T-cell (primary cell): ENCODE data around the gene PBX1. TPM values are rescaled to one million over a fixed set of nuclear protein-coding genes. Genes with fewer than 3 reads are reported as not detected.

ENCODE experiments used
- ATAC-seq, 4 experiments: fragments of 200-7000 bp in 3 of 4; fragments of 150-1000 bp in 1 of 4; cut with Tn5 transposase; replicated peaks in 1 of 4; 1 replicate in 3 of 4; 2 replicates in 1 of 4; pipeline ENCODE4 v1.10.0; 2021; ENCODE audit warnings: moderate library complexity in 3 of 4, mild to moderate bottlenecking in 2 of 4, moderate number of reproducible peaks in 1 of 4
- CTCF ChIA-PET, 2 donors: fragments of 300-600 bp; sonication (Branson Sonifier 250); formaldehyde crosslinking; loops; one replicate each; lab custom pipeline; 2022; ENCODE audit warnings: antibody characterized with exemption in 2 of 2; lab: Charles Lee
- POLR2A ChIA-PET, 2 donors: fragments of 300-600 bp; sonication (Branson Sonifier 250); formaldehyde crosslinking; loops; one replicate each; lab custom pipeline; 2022; ENCODE audit warnings: antibody characterized with exemption in 2 of 2; lab: Charles Lee
- DNase-seq, 35 experiments: peaks; one replicate each; pipeline versions ENCODE4 v3.0.0 to v3.0.0-alpha.2; 2013 to 2023
- H3K27ac ChIP-seq: one replicate; pipeline ENCODE4 v1.5.1; 2013; ENCODE audit warnings: low read length
- H3K27me3 ChIP-seq, 2 experiments: replicated peaks in 1 of 2; 1 replicate in 1 of 2; 2 replicates in 1 of 2; pipeline versions ENCODE4 v1.6.1 to v1.7.0; 2013; ENCODE audit warnings: low read length in 1 of 2, mixed read lengths in 1 of 2; ENCODE audit not compliant: control insufficient read depth in 2 of 2, insufficient read depth in 2 of 2; ENCODE audit errors: extremely low read depth in 1 of 2
- H3K36me3 ChIP-seq, 2 donors: 1 replicate in 1 of 2; 2 replicates in 1 of 2; pipeline versions ENCODE4 v1.6.1 to v1.7.0; 2013; ENCODE audit warnings: low read length in 1 of 2; ENCODE audit not compliant: control insufficient read depth in 2 of 2, insufficient read depth in 1 of 2; ENCODE audit errors: extremely low read depth in 1 of 2
- H3K4me1 ChIP-seq, 2 experiments: 1 replicate in 1 of 2; 2 replicates in 1 of 2; pipeline versions ENCODE4 v1.6.1 to v1.7.0; 2013; ENCODE audit warnings: low read length in 2 of 2, mixed read lengths in 1 of 2; ENCODE audit not compliant: insufficient read depth in 2 of 2, control insufficient read depth in 1 of 2; ENCODE audit errors: extremely low read depth in 1 of 2
- H3K4me3 ChIP-seq, 2 donors: 1 replicate in 1 of 2; 2 replicates in 1 of 2; pipeline versions ENCODE4 v1.5.1 to v1.7.0; 2013; ENCODE audit warnings: mild to moderate bottlenecking in 2 of 2, low read length in 1 of 2, moderate library complexity in 1 of 2; ENCODE audit not compliant: control insufficient read depth in 1 of 2; ENCODE audit errors: extremely low read depth in 1 of 2
- H3K9me3 ChIP-seq: 2 replicates; pipeline ENCODE4 v1.7.0; 2013
- H3K27ac Mint-ChIP-seq, 2 donors: one replicate each; pipeline ENCODE4 v1.8.0; 2020 to 2021; ENCODE audit warnings: mild to moderate bottlenecking in 2 of 2, mixed read lengths in 2 of 2
- H3K27me3 Mint-ChIP-seq, 2 donors: one replicate each; pipeline ENCODE4 v1.8.0; 2021 to 2022; ENCODE audit warnings: mixed read lengths in 2 of 2
- H3K36me3 Mint-ChIP-seq: one replicate; pipeline ENCODE4 v1.8.0; 2021; ENCODE audit warnings: mixed read lengths
- H3K4me1 Mint-ChIP-seq, 3 donors: one replicate each; pipeline ENCODE4 v1.8.0; 2020 to 2022; ENCODE audit warnings: mixed read lengths in 3 of 3, mild to moderate bottlenecking in 1 of 3
- H3K4me3 Mint-ChIP-seq, 3 donors: one replicate each; pipeline ENCODE4 v1.8.0; 2020 to 2022; ENCODE audit warnings: mild to moderate bottlenecking in 3 of 3, mixed read lengths in 3 of 3, moderate library complexity in 3 of 3
- H3K9me3 Mint-ChIP-seq, 3 donors: one replicate each; pipeline ENCODE4 v1.8.0; 2020 to 2022; ENCODE audit warnings: mixed read lengths in 3 of 3
- WGBS: methylation state at CpG from one replicate; pipeline ENCODE4 v1.1.5; 2013; ENCODE audit warnings: missing lambda C conversion rate; ENCODE audit not compliant: insufficient coverage; 5-methylcytosine and 5-hydroxymethylcytosine counted together
- total RNA-seq, 35 experiments: library from RNA in 6 of 35; stranded (reverse) in 6 of 35; fragments of 120-200 nt in 1 of 35; gene quantifications; one replicate each; pipeline versions ENCODE4 v1.2.1 to v1.2.4 and lab custom pipeline; 2013 to 2026

The PBX1 gene
- total RNA-seq, 5 donors from 2014 or later (not counting 1 experiment from before 2014, with no cell fraction given) = 0.92 to 2.9 (median 1.8) TPM

DNA sequence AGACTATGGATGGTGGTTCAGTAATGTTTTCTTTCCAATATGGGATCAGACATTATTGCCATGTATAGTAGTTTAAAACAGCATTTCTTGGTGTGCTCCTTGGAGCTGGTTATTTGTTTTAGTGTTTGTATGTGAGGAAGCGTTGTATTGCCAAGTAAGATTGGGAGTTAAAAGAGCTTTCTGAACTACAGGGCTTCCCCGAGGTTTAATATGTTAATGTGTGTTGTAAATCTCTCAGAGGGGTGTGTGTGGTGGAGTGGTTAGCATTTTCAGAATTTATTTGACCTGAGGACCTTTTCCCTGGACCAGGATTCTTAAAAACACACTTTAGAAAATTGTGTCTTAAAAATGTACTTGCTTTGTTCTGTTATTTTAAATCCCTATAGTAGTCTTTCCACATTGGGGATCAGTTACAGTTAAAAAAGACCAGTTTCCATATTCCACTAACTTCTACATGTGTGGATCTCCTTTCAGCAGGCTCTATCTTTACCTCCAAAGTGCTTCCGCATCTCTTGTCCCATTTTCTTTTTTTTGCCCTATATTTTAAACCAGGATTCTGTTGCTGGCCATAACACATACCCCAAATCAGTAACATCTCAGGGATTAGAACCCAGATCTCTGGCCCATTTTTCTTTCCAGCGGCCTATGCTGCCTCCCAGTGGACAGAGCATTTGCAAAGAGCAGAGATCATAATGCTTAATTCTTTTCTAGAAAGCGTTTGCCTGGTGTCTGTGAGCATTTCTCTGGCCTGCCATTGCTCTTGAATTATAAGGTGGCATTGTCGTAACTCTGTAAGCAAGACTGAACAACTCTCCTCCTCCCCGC lies 58.6 kb downstream of the PBX1 start:
- no peaks in the 10 kb centered on the region for H3K9me3 Mint-ChIP-seq
- 71% methylated on average over 3 of the region's 7 CpGs for WGBS
- ChIA-PET POLR2A (no interaction called here), CTCF (no interaction called here)
- H3K4me1 Mint-ChIP-seq = no peaks in the 10 kb centered on the region
- Histone ChIP-seq H3K4me1 (no peaks in the 10 kb centered on the region), H3K4me3 (no peak overlapping the region), H3K36me3 (no peaks in the 10 kb centered on the region), H3K27me3 (no peaks in the 10 kb centered on the region), H3K9me3 (no peaks in the 10 kb centered on the region), H3K27ac (no peak overlapping the region)
- no peak overlapping the region for H3K4me3 Mint-ChIP-seq
- ATAC-seq (no peak), DNase-seq (no peak)
- H3K27ac Mint-ChIP-seq = no peak overlapping the region
- peaks cover 0 to 3% of the 10 kb centered on the region in 2 donors for H3K27me3 Mint-ChIP-seq
- no peaks in the 10 kb centered on the region for H3K36me3 Mint-ChIP-seq

DNA sequence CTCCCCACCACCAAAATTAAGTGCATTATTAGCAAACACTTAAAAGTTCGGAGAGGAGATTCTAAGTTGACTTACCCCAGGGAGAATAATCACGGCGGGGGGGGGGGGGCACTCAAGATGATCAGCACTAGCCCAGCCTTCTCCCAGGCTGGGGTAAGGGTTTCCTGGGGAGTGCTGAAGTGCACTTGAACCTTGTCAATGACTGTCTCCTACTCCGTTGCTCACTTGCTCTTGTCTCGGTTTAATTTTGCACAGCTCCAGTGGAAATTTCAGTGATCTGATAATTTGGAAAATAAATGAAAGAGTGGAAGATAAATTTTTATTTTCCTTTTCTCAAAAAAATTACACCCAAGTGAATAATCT lies 59.2 kb downstream of the PBX1 start:
- CTCF ChIA-PET = no interaction called here
- Mint-ChIP-seq H3K9me3 (no peaks in the 10 kb centered on the region), H3K27me3 (peaks cover 0 to 3% of the 10 kb centered on the region in 2 donors), H3K36me3 (no peaks in the 10 kb centered on the region), H3K4me1 (no peaks in the 10 kb centered on the region), H3K4me3 (no peak overlapping the region), H3K27ac (no peak overlapping the region)
- Histone ChIP-seq H3K9me3 (no peaks in the 10 kb centered on the region), H3K27me3 (no peaks in the 10 kb centered on the region), H3K4me3 (no peak overlapping the region), H3K27ac (no peak overlapping the region), H3K4me1 (no peaks in the 10 kb centered on the region), H3K36me3 (no peaks in the 10 kb centered on the region)
- POLR2A ChIA-PET = interaction anchor here in 1 of 2 donors (1.2 kb wide), 1 partner anchor 18 kb away, joined by 4 read pairs; no protein-coding TSS in a partner anchor
- DNase-seq (no peak), ATAC-seq (no peak)
- no CpG with 5 or more reads among the region's 5 CpGs for WGBS

- DNase-seq (no peak), ATAC-seq (no peak)
- CTCF ChIA-PET = no interaction called here
- Mint-ChIP-seq H3K4me3 (no peak overlapping the region), H3K9me3 (no peaks in the 10 kb centered on the region), H3K27ac (no peak overlapping the region), H3K4me1 (no peaks in the 10 kb centered on the region), H3K27me3 (peaks cover 0 to 3% of the 10 kb centered on the region in 2 donors), H3K36me3 (no peaks in the 10 kb centered on the region)
- Histone ChIP-seq H3K4me3 (no peak overlapping the region), H3K9me3 (no peaks in the 10 kb centered on the region), H3K36me3 (no peaks in the 10 kb centered on the region), H3K27ac (no peak overlapping the region), H3K4me1 (no peaks in the 10 kb centered on the region), H3K27me3 (no peaks in the 10 kb centered on the region)
- WGBS = 50% methylated on average over 1 of the region's 3 CpGs
- POLR2A ChIA-PET = interaction anchor here in 1 of 2 donors (1.2 kb wide), 1 partner anchor 17 kb away, joined by 4 read pairs; no protein-coding TSS in a partner anchor
Measured at GRCh38 chr1:164619006-164619784, 60.2 kb downstream of the PBX1 start.

DNA sequence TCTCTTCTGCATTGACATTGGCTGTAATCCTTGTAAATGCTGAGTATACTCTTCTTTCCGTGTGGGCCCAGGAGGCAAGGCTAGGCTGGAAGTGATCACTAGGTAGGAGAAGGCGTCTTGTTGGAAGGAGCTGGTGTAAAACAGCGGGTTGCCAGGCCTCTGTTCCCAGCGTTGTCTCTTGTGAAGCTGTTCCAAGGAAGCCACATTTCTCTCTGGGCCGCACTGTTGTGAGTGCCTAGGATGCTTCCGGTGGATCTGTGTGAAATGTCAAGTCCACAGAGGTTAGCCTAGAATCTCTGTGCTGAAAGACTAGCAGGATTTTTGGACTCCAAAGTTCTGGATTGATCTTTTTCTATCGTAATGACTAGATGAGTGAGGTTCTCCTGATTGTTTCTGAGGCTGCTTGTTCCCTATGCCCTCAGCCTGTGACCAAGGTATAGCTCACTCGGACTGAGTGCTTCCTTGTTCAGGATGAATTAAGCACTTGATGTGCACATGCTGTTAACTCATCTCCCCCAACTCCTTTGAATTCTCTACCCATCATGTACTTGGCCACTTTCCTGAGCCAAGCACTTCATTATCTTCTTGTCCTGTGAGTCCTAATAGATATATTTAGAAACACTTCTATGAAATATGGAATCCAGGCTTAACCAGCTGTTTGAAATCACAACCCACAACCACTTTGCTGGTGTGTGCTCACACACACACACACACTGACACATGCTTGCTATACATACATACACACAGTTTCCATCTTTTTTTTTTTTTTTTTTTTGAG lies 63.3 kb downstream of the PBX1 start:
- no peaks in the 10 kb centered on the region for H3K4me1 ChIP-seq

DNA sequence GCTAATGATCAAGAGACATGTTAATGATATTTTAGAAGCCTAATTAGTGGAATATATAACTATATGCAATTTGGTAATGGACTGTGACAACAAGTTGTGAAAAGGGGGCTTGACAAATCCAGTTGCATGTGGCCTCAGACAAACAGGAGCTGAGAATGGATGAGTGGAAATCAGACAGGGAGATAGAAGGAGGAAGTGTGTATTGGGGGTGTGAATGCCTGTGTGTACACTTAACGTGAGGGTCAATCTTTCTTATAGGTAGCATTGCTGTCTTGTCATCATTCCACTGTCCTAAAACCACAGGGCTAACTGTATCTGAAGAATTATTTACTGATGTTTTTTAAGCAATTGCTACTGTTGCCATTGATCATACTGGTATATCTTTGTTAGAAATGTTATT lies 64.8 kb downstream of the PBX1 start:
- Mint-ChIP-seq H3K27ac (no peak overlapping the region), H3K9me3 (no peaks in the 10 kb centered on the region)

More for the DNA sequence above, 63.3 kb downstream of the PBX1 start:
- WGBS = 96% methylated on average over 5 of the region's 8 CpGs
- no peak overlapping the region for H3K27ac ChIP-seq
- Mint-ChIP-seq H3K27me3 (peaks cover 0 to 3% of the 10 kb centered on the region in 2 donors), H3K9me3 (no peaks in the 10 kb centered on the region), H3K36me3 (no peaks in the 10 kb centered on the region), H3K27ac (no peak overlapping the region), H3K4me1 (peaks cover 0 to 5% (median 0%) of the 10 kb centered on the region in 3 donors), H3K4me3 (no peak overlapping the region)
- ChIA-PET POLR2A (no interaction called here), CTCF (interaction anchor here in 1 of 2 donors (0.5 kb wide), 1 partner anchor 26 kb away, joined by 3 read pairs; no protein-coding TSS in a partner anchor)
- DNase-seq (no peak), ATAC-seq (no peak)
- no peak overlapping the region for H3K4me3 ChIP-seq
- no peaks in the 10 kb centered on the region for H3K9me3 ChIP-seq
- H3K36me3 ChIP-seq = no peaks in the 10 kb centered on the region
- H3K27me3 ChIP-seq = no peaks in the 10 kb centered on the region

DNA sequence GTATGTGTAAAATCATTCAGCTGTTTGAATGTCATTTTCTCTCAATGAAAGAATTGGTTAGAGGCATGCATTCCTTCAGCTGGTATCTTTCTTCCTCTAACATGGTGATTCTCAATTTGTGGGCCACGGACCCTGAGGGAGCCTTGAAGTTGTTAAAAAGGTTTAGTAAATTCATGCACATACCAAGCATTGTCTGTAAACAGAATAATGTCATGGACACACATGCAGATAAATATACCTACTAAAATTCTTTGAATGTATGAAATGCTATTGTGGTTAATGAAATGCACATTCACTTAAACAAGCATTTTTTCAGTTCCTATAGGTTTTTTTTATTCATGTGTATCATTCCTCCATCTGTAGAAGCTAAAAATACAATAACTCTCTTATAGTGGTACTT lies 65.4 kb downstream of the PBX1 start:
- Histone ChIP-seq H3K9me3 (no peaks in the 10 kb centered on the region), H3K36me3 (no peaks in the 10 kb centered on the region), H3K4me3 (no peak overlapping the region), H3K27ac (no peak overlapping the region), H3K27me3 (no peaks in the 10 kb centered on the region), H3K4me1 (no peaks in the 10 kb centered on the region)
- H3K27ac Mint-ChIP-seq = no peak overlapping the region
- H3K4me1 Mint-ChIP-seq = peaks cover 0 to 5% (median 0%) of the 10 kb centered on the region in 3 donors
- H3K4me3 Mint-ChIP-seq = no peak overlapping the region
- DNase-seq = no peak
- CTCF ChIA-PET = no interaction called here
- WGBS = no CpG with 5 or more reads among the region's 1 CpG
- H3K36me3 Mint-ChIP-seq = no peaks in the 10 kb centered on the region
- POLR2A ChIA-PET = interaction anchor here in 1 of 2 donors (0.6 kb wide), 1 partner anchor 327 kb away, joined by 6 read pairs; no protein-coding TSS in a partner anchor
- ATAC-seq = no peak
- H3K27me3 Mint-ChIP-seq = peaks cover 0 to 3% of the 10 kb centered on the region in 2 donors
- H3K9me3 Mint-ChIP-seq = no peaks in the 10 kb centered on the region

More for the DNA sequence above, 64.8 kb downstream of the PBX1 start:
- H3K9me3 ChIP-seq = no peaks in the 10 kb centered on the region
- H3K4me3 ChIP-seq = no peak overlapping the region
- no peaks in the 10 kb centered on the region for H3K4me1 ChIP-seq
- Mint-ChIP-seq H3K36me3 (no peaks in the 10 kb centered on the region), H3K4me3 (no peak overlapping the region), H3K27me3 (peaks cover 0 to 3% of the 10 kb centered on the region in 2 donors), H3K4me1 (peaks cover 0 to 5% (median 0%) of the 10 kb centered on the region in 3 donors)
- H3K36me3 ChIP-seq = no peaks in the 10 kb centered on the region
- H3K27ac ChIP-seq = no peak overlapping the region
- no peak for ATAC-seq
- POLR2A ChIA-PET = interaction anchor here in 1 of 2 donors (0.6 kb wide), 1 partner anchor 327 kb away, joined by 6 read pairs; no protein-coding TSS in a partner anchor
- CTCF ChIA-PET = no interaction called here
- WGBS = no CpG with 5 or more reads among the region's 1 CpG
- no peaks in the 10 kb centered on the region for H3K27me3 ChIP-seq
- DNase-seq = no peak
